Measurements from ENCODE around the gene CHGA.
A peak's percentile ranks its signal among the peaks of the same experiment; 100 is the strongest.

The CHGA gene, protein sequence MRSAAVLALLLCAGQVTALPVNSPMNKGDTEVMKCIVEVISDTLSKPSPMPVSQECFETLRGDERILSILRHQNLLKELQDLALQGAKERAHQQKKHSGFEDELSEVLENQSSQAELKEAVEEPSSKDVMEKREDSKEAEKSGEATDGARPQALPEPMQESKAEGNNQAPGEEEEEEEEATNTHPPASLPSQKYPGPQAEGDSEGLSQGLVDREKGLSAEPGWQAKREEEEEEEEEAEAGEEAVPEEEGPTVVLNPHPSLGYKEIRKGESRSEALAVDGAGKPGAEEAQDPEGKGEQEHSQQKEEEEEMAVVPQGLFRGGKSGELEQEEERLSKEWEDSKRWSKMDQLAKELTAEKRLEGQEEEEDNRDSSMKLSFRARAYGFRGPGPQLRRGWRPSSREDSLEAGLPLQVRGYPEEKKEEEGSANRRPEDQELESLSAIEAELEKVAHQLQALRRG

DNA sequence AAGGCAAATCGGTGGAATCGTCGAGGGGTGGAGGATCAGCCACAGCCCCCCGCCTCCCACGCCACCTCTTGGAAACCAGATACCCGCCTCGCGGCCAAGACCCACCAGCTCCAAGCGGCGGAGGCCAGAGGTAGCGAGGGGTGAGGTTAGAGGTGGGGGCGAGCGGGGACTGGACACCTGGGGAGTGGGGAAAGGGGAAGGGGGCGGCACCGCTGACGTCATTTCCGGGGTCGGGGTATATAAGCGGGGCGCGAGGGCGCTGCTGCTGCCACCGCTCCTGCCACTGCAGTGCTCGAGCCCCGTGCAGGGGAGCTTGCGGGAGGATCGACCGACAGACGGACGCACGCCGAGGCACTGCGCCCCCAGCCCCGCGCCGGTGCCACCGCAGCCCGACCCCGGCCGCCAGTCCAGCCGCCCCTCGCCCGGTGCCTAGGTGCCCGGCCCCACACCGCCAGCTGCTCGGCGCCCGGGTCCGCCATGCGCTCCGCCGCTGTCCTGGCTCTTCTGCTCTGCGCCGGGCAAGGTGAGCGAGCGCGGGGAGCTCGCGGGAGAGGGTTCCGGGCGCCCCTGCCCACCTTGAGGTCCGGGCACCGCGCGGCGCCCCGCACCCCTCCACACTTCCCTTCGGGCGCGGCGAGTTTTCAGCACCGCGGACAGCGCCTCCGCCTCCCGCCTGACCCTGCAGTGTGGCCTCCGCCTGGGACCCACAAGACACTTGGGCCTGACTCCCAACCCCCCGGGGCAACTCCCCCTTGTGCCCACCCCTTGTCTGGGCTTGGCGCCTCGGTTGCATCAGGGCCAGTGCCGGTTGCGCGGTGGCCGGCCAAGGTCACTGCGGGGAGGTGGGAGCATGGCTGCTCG lies at the start of gene CHGA:
Gene CHGA (plus strand): TSS at position 268 of the 861 bp plus-strand sequence. CDS start 210 bp downstream, at position 478.
- peak within 1 kb of the TSS; percentile 64 for H3K4me3 ChIP-seq (ENCODE audit: low read depth, low read length)

DNA sequence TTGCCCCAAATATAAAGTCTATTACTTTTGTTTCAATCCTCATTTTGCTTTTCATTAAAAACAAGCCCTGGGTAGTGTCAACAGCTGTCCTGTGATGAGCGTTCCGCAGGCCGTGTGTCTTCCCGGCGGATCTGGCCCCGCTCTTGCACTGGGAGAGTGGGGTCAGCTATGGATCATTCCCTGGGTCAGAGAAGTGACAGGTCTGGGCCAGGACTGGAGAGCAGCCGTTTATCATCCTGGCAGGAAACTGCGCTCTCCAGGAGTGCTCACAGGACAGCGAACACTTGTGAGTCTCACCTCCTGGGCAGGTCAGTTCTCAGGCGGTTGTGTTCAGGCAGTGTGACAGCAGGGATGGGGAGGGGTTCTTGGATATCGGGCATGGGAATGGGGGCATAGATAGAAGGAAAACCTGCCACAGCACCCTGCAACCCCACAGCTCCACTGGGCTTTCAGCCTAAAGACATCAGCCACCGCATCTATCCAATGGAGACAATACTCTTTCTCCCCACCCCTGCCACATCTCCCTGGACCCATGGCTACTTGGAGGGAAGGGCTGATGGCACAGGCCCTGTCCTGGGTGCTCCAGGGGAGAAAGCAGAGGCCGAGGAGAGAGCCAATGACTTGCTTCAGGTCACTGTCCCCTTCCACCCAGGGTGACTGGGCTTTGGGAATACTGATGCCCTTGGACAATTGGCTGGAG lies 47.8 kb upstream of the CHGA start:
- H3K4me3 ChIP-seq (ENCODE audit: low read depth, low read length): no peak overlapping the region

DNA sequence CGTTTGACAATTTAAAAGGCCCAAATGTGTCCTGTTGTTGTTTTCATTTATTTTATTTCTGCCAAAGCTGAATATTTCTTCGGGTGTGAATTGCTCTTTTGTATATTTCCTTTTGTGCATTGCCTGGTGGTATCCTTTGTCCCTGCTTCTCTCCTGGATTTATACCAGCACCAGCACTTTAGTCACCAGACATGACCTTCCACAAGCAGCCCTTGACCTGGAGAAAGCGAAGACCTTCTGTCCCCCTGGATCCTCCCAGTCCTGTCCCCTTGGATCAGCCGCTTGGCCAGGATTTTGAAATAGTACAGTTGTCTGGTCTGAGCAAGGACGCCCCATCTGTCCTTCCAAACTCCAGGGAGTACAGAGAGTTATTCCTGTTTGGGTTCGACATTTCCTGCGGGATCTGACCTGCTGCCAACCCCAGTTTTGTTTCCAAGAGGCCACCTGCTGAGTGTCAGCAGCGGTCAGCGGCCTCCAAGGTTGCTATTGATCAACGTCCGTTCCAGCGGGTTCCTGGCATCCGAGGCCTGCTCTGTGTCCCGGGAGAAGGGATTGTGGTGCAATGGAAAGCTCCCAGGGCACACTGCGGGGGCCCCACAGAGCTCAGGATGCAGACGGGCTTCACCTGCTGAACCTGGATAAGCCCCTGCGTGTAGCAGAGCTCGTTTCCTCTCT lies 45.1 kb upstream of the CHGA start:
- H3K4me3 ChIP-seq (ENCODE audit: low read depth, low read length): no peak overlapping the region

- H3K4me3 ChIP-seq (ENCODE audit: low read depth, low read length): no peak overlapping the region
These were observed 42.6 kb upstream of the CHGA start for GRCh38 chr14:92880351-92880750.

- H3K4me3 ChIP-seq (ENCODE audit: low read depth, low read length): no peak overlapping the region
These were observed 42.1 kb upstream of the CHGA start for GRCh38 chr14:92880851-92881250.

DNA sequence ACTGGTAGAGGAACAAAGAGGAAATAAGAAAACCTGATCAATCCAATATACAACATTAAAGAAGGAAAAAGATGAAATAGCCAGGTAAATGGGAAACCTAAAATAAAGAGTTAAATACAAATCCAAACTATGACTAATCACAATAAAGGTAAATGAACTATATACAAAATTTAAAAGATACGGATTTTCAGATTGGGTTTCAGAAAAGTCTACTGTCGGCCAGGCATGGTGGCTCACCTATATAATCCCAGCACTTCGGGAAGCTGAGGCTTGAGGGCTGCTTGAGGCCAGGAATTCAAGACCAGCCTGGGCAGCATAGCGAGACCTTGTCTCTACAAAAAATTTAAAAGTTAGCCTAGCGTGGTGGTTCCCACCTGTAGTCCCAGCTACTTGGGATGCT lies 39.9 kb upstream of the CHGA start:
- H3K4me3 ChIP-seq (ENCODE audit: low read depth, low read length): no peak overlapping the region

DNA sequence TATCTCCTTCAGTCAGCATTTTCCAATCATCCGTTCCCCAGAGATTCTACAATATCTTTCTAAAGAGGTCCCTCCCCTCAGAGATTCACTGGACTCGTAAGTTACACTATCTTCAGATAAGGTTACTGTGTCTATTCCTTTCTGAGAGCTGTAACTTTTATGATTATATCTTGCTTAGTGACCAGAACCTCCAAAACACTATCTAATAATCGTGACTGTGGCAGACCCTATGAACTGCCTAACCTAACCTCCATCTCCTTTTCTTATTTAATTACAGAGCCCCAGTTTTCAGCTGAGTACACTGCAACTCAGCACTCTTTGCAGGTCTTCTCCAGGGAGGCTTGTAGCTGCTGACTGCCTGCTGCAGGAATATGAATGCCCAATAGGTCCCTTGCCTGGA lies 38.5 kb upstream of the CHGA start:
- no peak overlapping the region for H3K4me3 ChIP-seq (ENCODE audit: low read depth, low read length)

- H3K4me3 ChIP-seq (ENCODE audit: low read depth, low read length): no peak overlapping the region
These were observed 37.5 kb upstream of the CHGA start for GRCh38 chr14:92885279-92886061.

DNA sequence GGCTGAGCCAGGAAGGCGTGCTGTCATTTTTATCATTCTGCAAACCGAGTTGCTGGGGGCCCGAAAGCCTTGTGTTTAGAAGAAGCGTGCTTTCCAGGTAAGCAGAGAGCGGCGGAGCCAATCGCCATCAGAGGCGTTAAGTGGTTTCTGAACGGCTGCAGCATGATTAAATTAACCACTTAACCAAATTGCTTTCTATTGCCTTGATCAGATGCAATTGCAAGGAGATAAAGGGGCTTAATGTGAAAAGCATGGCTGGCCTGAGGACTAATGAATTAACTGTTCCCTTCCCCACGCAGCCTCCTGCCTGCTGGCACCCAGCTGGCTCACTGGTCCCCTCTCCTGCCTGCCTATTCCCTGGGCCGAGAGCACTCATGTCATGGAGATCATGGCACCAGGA lies 36.6 kb upstream of the CHGA start:
- H3K4me3 ChIP-seq (ENCODE audit: low read depth, low read length): no peak overlapping the region

DNA sequence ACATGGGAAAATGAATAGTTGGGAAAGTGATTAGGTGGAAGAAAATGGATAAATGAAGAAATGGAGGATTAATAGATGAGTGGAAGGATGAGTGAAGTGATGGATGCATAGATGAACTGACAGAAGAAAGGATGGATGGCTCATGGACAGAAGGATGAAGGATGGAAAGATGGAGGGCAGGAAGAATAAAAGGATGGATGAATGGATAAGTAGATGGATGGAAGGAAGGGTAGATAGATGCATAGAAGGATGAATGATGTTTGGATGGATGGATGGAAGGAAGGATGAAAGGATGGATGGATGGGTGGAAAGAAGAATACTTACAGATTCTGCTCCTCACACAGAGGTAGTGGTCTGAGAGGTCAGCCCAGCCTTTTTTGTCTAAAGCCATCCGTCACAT lies 35.8 kb upstream of the CHGA start:
- no peak overlapping the region for H3K4me3 ChIP-seq (ENCODE audit: low read depth, low read length)

GRCh38 chr14:92888896-92889295 lies 34.1 kb upstream of the CHGA start:
- H3K4me3 ChIP-seq (ENCODE audit: low read depth, low read length): no peak overlapping the region

DNA sequence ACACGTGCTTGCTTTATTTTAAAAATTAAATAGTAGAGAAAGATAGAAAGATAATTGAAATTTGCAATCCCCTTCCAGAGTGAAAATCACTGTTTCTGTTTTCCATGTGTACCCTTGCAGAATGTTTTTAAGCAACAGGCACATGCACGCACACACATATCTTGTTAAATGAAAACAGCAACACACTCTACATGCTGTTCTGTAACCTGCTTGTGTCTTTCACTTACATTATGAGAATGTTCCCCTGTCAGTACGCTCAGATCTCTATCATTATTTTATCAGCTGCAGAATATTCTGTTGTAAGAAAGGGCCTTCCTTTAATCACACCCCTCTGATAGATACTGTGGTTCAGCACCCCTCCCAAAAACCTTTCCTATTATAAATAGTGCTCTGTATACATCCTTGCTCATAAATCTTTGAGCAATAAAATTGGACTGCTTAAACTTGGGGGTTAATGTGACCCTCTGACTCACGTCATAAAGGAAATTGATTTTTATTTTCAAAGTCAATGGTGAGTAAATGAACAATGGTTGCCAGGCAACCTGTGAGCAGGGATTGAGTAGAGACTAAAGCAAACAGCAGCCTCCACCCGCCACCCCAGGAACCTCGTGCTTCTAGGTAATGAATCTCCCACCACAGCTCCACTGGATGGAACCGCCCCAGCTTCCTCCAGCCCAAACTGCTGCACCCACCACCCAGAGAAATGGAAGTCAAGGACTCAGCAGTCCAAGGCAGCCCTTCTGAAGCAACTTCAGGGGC lies 31.9 kb upstream of the CHGA start:
- no peak overlapping the region for H3K4me3 ChIP-seq (ENCODE audit: low read depth, low read length)

- no peak overlapping the region for H3K4me3 ChIP-seq (ENCODE audit: low read depth, low read length)
These were observed 30.4 kb upstream of the CHGA start for GRCh38 chr14:92892589-92892988.

GRCh38 chr14:92895352-92895878 lies 27.5 kb upstream of the CHGA start:
- H3K4me3 ChIP-seq (ENCODE audit: low read depth, low read length): no peak overlapping the region

GRCh38 chr14:92897922-92898565 lies 24.9 kb upstream of the CHGA start:
- no peak overlapping the region for H3K4me3 ChIP-seq (ENCODE audit: low read depth, low read length)

GRCh38 chr14:92898566-92899131 lies 24.3 kb upstream of the CHGA start:
- no peak overlapping the region for H3K4me3 ChIP-seq (ENCODE audit: low read depth, low read length)

GRCh38 chr14:92900660-92901059 lies 22.3 kb upstream of the CHGA start:
- no peak overlapping the region for H3K4me3 ChIP-seq (ENCODE audit: low read depth, low read length)

DNA sequence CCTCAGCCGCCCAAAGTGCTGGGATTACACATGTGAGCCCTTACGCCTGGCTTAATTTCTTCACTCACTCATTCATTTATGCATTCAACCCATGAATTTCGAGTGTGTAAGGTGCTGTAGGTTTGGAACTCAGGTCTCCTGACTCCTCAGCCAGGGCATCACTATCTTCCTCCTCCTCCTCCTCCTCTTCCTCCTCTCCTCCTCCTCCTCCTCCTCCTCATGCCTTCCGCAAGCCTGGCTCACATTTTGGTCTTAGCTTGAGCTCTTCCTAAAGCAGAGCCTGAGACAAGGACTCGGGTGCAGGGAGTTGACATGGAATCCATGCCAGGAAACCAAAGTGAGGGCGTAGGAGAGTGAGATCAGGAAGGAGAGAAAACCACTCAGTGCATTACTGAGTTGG lies 20.8 kb upstream of the CHGA start:
- H3K4me3 ChIP-seq (ENCODE audit: low read depth, low read length): no peak overlapping the region

Measured in iPS-11a (cell line).